SHP77 treated with DMSO at 0.1 percent for 48 hours (cell line): ENCODE measurements around the gene NTN3.

Experiments
- DNase-seq: peaks from one replicate; lab custom pipeline; 2025; lab: John Stamatoyannopoulos, UW

The NTN3 gene

DNA sequence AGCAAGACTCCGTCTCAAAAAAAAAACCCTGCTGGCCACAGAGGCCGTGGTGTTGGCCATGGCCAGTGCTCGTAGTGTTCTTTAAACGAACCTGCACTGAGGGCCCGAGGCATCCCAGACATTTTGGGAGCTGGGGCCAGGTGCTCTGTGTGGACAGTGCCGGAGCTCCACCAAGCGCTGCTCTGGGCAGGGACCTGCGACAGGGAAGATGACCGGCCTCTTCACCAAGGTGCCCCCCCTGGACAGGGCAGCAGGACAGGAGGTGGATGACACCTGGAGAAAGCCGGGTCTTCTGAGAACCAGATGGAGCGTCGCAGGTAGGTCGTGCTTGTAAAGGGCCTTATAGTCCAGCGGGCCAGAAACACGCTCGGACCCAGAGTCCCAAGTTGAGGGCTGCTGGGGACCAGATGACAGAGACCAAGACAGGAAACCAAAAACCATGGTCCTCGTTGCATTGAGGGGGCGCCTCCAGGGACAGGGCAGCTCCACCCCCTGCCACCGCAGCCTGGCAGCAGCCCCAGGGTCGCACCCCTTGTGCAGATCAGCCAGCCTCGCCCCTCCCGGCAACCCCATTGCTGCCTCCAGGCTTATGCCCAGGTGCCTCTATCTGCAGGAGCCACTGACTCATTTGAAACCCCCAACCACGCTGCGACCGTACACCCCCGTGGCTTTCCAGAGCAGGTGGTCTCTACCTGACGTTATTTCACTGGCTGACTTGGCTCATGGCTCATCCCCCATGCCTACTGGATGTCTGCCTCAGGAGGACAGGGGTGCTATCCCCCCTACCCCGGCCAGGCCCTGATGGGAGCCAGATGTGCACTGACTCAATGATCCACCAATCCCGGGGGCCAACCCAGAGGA, 4.2 kb upstream of the NTN3 start:
- no peak for DNase-seq

DNA sequence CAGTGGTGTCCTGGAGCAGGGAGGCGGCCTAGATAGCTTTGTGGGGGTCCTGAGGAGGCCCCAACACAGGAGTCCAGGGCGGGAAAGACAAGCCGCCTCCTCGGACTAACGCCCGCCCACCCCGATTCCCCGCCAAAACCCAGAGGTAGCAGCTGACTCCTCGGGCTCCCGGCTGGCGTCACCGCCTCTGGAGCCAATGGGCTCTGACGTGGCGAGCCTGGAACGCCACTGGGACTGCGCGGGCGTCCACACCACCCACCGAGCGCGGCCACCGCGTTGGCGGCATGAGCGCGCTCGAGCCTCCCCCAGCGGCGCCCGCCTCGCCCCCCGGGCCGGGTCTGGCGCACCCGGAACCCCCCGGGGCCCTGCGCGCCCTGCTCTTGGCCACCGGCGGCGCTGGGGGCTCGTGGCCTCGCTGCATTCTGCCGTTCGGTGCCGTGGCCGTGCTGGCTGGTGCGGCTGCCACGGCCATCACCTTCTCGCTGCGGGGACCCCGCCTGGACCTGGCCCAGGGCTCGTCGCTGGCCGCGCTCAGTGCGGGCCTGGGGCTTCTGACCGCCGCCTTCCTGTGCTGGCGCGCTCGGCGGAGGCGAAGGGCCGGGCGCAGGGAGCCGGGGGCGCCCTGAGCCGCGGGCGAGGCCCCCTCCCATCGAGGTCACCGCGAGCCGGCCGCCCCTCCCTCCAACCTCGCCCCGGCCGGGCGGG, 3.4 kb upstream of the NTN3 start:
- peak; percentile 35 for DNase-seq

DNA sequence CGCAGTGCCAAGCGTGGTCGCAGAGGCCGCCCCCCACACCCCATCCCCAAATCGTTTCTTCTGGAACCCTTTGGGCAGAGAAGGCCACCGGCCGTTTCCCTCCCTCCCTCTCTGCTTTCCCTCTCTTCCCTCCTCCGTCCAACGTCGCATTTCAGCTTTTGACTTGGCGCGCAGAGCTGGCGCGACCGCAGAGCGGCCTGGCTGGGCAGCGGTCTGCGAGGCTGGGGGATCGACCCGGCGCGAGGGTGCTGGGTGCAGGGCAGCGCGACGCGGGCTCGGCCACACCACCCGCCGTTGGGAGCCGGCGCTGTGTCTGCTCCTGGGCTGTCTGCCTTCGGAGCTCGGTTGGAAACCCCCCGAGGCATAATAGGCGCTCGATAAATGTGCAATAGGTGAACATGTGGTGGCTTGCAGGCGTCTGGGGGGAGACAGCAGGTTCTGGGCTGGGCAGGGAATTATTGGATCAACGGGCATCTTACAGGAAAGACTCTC, 2.8 kb upstream of the NTN3 start:
- DNase-seq, result no peak

DNA sequence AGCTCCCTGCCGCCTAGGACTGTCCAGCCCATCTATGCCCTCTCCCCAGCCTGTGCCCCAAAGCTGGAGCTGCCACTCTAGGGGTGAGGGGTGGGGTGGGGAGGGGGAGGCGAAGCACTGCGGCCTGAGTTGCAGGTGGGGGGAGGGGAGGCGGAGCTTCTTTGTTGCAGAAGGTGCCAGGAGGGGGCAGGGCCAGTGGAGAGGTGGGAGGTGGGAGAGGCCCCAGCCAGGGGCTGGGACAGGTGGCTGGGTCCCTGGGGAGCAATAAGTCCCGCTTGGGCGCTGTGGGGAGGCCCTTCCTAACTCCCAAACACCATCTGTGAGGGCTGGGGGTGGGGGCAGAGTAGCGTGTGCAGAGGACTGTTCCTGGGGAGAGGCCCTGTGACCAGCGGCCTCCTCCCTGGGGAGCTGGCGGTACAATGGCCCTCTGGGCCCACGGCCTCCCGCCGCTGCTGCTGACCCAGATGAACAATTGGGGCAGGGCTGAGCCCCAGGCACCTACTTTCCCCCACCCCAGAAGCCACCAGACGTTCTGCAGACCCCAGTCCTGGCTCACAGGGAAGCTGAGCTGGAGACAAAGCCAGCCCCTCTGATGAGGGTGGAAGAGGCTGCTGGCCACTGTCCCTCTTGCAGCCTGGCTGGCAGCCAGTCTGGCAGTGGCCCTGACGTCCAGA, 2.2 kb upstream of the NTN3 start:
- DNase-seq, result no peak

DNA sequence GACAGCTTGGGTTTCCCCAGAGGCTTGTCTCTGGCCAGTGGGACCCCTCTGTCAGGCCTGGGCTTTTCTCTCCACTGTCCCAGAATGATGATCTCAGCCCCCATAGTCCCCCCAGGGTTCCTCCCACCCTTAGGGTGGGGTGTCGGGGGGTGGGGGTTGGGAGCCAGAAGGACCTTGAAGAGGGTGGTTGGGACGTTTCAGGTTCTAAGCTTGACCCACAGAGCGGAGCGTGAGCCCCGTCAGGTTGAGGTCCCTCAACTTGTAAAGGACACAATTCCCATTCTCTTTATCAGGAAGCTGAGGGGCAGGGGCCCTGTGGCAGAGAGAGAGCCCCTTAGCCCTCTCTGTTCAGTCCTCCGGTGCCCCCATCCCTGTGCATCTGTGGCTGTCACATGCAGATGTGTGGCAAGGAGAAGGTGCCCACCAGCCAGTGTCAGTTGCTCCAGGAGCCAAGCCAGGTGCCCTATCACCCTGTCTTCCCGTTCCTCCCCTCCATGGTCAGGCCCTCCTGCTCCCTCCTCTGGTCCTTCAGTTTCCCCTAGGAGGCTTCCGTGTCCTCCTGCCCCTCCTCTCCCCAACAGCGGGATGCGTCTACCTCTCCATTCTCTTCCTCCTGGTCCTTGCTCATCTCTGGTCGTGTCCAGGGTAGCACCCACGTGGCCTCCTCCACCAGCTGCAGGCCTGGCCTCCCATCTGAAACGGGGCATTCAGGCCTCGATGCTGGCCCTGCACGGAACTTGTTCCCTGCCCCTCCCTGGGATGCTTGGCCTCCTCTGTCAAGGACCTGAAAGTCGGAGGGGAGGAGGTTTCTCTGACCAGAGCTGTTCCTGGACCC, 1.5 kb upstream of the NTN3 start:
- no peak for DNase-seq

DNA sequence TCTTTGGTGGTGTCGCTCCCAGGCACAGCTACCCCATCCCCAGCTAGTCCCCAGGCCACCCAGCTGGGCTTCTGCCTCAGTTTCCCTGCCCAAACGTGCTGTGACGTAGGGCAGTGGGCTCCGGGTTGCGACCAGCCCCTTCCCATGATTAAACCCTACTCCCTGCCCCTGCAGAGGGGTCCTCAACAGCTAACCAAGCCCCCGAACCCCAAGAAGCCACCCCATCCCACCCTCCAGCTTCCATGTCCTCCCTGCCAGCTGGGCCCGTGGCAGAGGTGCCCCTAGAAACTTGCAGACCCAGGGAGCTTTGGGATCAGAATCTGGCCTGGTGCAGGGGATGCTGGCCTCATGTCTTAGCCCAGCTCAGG, 879 bp upstream of the NTN3 start:
- DNase-seq, result no peak

DNA sequence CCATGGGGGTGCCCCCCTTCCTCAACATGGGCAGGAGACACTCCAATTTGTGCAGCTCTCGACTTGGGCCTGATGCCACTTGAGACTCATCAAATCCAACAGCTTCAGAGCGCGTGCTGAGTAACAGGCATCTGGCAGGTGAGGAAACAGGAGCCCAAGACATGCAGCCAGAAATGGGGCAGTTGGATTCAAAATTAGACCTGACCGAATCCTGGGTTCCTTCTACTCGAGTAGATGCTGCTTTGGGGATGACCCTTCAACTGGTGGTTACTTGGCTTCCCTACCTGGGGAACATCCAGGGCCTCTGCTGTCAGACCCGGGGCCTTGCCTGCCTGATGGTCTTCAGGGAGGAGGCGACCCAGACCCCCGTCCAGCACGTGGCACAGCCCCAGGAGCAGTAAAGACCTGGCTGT, 488 bp upstream of the NTN3 start:
- DNase-seq, result no peak

DNA sequence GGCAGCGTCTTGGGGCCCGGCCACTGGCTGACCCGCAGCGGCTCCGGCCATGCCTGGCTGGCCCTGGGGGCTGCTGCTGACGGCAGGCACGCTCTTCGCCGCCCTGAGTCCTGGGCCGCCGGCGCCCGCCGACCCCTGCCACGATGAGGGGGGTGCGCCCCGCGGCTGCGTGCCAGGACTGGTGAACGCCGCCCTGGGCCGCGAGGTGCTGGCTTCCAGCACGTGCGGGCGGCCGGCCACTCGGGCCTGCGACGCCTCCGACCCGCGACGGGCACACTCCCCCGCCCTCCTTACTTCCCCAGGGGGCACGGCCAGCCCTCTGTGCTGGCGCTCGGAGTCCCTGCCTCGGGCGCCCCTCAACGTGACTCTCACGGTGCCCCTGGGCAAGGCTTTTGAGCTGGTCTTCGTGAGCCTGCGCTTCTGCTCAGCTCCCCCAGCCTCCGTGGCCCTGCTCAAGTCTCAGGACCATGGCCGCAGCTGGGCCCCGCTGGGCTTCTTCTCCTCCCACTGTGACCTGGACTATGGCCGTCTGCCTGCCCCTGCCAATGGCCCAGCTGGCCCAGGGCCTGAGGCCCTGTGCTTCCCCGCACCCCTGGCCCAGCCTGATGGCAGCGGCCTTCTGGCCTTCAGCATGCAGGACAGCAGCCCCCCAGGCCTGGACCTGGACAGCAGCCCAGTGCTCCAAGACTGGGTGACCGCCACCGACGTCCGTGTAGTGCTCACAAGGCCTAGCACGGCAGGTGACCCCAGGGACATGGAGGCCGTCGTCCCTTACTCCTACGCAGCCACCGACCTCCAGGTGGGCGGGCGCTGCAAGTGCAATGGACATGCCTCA, 773 bp downstream of the NTN3 start:
- DNase-seq, result no peak

DNA sequence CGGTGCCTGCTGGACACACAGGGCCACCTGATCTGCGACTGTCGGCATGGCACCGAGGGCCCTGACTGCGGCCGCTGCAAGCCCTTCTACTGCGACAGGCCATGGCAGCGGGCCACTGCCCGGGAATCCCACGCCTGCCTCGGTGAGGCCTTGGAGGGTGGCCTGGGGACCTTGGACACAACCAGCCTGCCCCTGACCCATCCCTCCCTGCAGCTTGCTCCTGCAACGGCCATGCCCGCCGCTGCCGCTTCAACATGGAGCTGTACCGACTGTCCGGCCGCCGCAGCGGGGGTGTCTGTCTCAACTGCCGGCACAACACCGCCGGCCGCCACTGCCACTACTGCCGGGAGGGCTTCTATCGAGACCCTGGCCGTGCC, 1.4 kb downstream of the NTN3 start:
- DNase-seq, result no peak

DNA sequence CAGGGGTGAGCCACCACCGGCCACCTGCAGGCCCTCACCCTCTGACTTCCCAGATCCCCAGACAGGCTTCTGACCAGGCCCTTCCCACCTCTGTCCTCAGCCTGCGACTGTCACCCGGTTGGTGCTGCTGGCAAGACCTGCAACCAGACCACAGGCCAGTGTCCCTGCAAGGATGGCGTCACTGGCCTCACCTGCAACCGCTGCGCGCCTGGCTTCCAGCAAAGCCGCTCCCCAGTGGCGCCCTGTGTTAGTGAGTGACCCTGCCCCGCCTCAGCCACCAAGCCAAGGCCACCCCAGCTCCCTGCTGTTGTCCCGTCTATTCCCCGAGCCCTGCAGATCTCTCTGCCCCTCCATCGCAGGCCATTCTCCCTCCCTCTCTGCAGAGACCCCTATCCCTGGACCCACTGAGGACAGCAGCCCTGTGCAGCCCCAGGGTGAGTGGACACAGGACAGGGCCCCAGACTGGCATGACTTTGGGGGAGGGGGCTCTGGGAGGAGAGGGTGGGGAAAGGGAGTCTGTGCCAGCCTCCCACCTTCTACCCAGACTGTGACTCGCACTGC, 1.9 kb downstream of the NTN3 start:
- DNase-seq, result no peak

DNA sequence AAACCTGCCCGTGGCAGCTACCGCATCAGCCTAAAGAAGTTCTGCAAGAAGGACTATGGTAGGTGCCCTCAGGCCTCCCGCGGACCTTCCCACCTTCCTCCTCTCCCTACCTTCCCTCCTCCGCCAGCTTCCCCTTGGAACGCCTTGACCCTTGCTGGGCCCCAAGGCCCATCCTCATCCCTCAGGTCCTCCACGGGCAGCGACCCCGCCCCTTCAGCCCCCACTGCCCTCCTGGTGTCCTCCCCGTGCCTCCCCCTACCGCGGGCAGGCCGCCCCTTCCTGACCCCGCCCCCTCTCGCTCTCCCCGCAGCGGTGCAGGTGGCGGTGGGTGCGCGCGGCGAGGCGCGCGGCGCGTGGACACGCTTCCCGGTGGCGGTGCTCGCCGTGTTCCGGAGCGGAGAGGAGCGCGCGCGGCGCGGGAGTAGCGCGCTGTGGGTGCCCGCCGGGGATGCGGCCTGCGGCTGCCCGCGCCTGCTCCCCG, 2.4 kb downstream of the NTN3 start:
- no peak for DNase-seq

DNA sequence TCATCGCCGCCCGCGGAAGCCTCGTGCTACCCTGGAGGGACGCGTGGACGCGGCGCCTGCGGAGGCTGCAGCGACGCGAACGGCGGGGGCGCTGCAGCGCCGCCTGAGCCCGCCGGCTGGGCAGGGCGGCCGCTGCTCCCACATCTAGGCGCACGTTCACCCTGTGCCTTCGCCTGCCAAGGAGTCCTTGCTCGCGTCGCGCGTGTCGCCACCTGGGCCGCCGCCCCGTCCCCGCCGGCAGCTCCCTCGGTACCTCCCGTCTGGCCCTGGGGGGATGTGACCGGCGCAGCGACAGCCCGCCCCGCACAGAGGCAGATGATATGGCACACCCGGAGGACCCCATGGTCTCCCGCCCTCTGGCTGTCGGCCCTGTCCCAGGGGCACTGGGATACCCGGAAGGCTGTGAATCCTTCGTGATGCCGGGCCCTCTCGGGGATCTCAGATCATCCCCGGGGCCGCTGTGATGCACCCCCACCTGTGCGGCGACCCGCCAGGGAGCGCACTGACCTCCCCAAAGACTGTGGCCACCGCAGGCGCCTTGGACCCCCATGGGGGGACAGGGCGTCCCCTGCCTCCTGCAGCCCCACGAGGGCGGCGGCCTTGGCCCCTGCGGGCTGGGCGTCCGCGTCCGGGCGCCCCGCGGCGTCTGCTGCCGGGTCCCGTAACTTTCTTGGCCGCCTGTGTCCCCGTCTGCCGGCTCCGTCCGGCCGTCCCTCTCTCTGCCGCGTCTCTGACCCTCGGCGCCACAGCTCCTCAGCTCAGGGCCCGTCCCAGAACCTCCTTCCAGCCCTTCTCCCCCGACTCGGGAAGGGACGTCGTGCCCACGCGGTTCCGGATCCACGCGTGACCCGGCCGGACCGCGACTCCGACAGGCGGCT, 3.1 kb downstream of the NTN3 start:
- no peak for DNase-seq

DNA sequence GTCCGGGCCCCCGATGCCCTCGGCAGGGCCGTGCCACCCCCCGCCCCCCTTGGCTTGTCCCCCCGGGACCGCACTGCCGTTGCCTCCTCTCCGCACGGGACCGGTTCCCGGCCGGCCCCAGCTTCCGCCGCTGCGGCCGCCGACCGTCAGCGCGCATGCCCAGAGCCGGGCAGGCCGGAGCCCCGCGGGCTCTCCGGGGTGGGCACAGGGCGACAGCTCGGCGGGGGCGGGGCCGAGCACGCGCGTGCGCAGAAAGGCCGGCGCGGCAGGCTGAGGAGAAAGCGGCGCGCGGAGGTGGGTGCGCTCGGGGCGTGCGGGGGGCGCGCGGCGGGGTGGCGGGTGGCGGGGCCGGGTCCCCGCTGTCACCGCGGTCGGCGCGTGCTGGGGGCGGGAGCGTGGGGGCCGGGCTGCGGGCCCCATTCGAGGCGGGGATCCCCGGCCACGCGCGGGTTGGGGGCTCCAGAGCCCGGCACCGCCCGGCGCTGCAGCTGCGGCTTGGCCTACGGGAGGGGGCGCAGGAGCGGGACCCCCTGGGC, 3.8 kb downstream of the NTN3 start, which contains the start of gene TBC1D24:
Gene TBC1D24, plus strand, starts transcription at position 251 of the 536 bp plus-strand sequence. CDS start 21,022 bp downstream, outside the sequence.
- peak; percentile 20 for DNase-seq

DNA sequence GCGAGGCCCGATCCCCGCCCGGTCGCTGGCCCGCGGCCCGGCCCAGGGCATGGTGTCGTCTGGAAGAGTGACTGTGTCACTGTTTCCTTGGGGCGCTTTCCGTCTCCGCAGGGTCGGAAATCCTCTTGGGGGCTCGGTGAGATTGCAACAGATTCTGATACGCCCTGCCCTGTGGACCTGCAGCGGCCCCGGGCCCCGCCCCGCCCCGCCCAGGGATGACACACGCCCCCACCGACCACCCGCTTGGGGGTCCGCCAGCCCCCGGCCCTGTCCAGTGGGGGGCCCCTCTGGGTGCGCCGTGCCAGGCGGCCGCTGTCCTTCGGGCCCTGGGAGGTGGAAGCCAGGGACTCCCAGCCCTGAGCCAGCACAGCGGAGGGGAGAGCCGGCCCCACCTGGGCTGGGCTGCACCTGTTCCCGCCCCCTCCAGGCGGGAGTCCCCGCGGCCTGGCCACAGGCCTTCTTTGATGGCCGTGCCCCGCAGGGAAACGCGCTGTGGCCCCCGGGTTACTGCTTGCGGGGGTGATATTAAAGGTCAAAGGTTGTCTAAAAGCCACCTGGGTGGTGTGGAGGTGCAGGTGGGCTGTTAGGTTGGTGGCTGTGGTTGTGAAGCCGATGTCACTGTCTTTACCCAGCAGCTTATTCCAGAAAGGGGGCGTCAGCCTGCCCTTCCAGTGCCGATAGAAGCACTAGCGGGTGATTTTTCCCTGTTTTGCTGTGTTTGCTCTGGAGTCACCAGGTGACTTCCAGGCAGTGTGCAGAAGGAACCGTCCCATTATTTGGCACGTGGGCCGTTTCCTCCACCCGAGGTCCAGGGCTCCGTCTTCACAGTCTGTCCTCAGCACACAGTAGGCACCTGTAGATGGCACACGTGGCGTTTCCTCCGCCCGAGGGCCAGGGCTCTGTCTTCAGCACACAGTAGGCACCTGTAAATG, 4.6 kb downstream of the NTN3 start:
- DNase-seq, result no peak

DNA sequence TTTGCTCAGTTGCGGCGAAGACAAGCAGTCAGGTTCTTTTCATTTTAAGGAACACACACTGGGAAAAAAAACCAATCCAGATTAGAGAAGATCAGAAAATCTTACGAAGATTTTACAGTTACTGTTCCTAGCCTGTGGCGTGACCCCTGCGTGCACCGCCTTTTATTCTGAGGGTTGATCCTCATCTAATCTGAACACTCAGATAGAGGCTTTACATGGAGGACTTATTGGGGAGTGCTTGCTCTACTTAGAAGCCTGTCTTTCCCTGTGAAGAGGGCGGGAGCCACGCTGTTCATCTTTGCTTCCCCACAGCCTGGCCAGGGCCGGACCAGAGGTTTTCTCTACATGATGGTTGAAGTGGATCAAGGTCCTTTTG, 5.2 kb downstream of the NTN3 start:
- DNase-seq, result no peak

DNA sequence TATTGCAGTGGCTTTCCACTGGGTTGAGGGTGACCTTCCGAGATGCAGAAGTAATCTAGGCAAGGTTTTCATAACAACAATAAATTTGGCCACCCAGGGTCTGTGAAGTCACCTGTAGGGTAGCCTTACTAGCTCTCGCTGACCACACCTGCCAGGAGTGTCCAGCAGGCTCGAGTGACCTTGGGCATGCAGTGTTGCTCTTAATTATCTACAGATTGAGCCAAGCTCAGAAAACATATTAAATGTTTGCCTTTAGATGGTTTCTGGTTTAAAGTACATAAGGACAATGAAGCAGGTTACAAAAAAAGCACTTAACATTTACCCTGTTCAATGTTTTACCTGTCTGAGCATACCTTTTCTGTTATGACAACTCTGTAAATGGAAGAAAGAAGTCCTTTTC, 5.6 kb downstream of the NTN3 start:
- DNase-seq, result no peak

DNA sequence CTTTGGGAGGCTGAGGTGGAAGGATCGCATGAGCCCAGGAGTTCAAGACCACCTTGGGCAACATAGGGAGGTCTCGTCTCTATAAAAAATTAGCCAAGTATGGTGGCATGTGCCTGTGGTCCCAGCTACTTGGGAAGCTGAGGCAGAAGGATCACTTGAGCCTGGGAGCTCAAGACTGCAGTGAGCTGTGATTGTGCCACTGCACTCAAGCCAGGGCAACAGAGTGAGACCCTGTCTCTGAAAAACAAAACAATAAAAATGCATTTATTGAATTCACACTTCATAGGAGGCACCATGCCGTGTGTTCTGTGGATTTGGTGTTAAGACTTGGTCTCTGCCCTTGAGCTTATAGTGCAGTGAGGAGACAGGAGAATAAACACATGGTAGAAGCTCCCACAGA, 6.2 kb downstream of the NTN3 start:
- DNase-seq, result no peak

DNA sequence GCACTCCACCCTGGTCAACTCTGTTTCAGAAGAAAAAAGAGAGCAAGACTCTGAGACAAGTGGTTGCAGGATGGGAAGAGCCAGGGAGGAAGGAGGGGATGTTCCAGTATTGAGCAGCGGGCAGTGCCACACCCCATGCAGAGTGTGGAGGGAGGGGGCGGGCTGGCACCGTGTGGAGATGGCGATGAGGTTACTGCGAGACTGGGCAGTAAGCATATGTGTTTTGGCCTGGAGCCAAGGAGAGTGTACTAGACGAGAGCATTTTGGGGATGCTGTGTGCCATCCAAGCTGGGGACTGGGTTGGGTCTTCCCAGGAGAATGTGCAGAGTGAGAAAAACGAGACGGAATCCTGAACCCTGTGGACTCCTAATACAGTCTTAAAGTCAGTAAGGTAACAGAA, 7.2 kb downstream of the NTN3 start:
- no peak for DNase-seq
